Measurements from ENCODE around the gene EHMT1.
"Not testable (repeated sequence)": the region's sequence is repeated elsewhere in the genome, so short reads cannot be mapped to it uniquely, and the experiment has no call there.

EHMT1 gene

DNA sequence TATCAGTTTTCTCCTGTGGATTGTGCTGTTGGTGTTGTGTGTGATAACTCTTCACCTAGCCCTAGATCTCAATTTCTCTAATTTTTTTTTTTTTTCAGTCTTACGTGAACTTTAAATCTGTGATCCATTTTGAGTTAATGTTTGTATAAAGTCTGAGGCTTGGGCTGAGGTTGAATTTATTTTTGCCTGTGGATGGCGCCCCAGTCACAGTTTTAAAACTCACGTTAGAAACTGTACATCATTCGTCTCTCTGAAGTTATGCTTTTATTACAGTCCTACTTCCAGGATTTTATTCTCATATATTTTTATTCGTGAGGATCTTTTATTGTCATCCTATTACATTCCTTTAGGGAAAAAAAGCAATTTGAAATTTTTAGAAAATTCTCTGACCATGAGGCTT is 103.1 kb downstream of the EHMT1 start:
- no peak for DNase-seq

DNA sequence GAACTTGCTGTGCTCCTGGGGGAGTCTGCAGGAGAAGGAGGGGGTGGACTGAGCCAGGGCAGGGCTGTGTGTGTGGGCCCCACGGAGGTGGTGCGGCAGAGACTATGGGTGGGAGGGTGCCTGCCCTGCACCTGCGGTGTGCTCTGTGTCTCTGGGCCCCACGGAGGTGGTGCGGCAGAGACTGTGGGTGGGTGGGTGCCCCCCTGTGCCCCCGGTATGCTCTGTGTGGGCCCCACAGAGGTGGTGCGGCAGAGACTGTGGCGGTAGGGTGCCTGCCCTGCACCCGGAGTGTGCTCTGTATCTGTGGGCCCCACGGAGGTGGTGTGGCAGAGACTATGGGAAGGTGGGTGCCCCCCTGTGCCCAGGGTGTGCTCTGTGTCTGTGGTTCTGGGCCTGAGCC is 103.7 kb downstream of the EHMT1 start:
- DNase-seq: no peak

DNA sequence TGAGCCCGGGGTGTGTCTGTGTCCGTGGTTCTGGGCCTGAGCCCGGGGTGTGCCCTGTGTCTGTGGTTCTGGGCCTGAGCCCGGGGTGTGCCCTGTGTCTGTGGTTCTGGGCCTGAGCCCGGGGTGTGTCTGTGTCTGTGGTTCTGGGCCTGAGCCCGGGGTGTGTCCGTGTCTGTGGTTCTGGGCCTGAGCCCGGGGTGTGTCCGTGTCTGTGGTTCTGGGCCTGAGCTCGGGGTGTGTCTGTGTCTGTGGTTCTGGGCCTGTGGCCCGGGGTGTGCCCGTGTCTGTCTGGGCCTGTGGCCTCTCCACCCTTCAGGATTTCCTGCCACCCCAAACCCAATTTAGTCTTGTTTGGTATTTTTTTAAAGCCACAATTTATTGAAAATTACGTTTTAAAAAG is 104.6 kb downstream of the EHMT1 start:
- not testable (repeated sequence) for DNase-seq

DNA sequence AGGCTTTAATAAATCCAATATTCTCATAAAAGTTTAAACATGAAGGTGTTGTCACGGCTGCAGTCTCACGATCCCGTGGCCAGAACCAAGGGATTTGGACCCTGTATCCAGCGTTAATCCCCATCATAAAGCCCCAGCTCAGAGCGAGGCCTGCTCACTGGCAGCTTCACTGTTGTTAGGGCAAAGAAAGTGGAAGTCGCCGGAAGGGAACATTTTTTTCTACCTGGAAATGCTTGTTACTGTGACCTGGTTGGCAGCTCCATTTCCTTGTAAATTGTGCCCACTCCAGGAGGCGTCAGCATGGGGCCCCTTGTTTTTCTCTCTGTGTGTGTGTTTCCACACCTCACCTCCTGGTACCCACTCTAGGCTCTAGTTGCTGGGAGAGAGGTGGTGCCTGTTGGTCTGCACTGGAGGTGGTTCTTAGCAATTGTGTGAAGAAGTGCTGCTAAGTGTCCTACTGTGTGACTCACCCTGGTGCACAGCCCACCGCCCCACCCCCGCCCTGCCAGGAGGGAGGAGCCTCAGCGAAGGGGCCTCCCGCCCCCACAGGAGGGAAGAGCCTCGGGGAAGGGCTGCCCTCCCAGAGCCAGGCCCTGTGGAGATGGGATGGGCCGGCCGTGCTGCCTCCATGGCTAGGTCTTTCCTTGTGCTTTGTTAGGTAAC is 105.1 kb downstream of the EHMT1 start:
- DNase-seq: no peak

DNA sequence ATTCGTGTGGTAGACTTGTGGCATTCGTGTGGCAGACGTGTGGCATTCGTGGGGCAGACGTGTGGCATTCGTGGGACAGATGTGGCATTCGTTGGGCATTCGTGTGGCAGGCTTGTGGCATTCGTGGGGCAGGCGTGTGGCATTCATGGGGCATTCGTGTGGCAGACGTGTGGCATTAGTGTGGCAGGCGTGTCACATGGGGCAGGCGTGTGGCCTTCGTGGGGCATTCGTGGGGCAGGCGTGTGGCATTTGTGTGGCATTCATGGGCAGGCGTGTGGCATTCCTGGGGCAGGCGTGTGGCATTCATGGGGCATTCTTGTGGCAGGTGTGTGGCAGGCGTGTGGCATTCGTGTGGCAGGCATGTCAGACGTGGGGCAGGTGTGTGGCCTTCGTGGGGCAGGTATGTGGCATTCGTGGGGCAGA is 106.0 kb downstream of the EHMT1 start:
- no peak for DNase-seq

DNA sequence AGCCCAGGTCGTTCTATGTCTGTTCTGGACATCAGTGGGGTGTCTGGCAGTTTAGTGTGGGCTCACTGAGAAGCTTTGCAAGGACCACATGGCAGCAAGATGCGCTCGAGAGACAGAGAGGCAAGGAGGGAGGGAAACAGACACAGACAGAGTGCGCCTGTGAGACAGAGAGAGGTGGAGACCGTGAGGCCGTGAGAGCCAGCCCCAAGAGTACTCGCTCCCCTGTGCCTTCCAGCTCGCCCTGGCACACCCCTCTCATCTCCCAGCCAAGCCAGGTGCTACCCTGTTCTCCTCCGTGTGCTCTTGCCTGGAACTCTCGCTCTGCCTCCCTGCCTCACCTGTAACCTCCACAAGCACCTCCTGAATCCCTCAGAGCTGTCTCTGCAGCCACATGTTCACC is 106.8 kb downstream of the EHMT1 start:
- DNase-seq: no peak

DNA sequence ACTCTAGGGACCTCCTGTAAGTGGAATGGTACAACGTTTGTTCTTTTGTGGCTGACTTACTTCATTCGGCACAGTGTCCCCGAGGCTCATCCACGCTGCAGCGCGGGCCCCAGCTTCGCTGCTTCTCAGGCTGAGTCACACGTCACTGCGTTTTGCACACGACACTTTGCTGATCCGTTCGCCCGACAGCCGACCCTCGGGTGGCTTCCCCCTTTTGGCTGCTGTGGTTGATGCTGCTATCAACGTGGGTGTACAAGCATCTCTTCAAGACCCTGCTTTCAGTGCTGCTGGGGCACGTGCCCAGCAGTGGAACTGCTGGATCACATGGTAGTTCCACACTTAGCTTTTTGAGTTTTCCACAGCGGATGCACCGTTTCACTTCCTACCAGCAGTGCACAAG is 107.5 kb downstream of the EHMT1 start:
- DNase-seq: not testable (repeated sequence)

DNA sequence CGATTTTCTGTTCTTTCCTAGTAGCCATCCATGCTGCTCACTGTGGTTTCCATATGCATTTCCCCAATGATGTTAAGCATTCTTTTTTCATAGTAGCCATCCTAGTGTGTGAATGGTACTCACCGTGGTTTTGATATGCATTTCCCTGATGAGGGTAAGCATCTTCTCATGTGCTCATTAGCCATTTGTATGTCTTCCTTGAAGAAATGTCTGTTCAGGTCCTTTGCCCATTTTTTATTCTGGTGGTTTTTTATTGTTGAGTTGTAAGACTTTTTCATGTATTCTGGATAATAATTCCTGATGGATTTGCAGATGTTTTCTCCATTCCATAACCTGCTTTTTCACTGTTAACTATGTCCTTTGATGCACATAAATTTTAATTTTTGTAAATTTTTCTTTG is 108.0 kb downstream of the EHMT1 start:
- DNase-seq: no peak

DNA sequence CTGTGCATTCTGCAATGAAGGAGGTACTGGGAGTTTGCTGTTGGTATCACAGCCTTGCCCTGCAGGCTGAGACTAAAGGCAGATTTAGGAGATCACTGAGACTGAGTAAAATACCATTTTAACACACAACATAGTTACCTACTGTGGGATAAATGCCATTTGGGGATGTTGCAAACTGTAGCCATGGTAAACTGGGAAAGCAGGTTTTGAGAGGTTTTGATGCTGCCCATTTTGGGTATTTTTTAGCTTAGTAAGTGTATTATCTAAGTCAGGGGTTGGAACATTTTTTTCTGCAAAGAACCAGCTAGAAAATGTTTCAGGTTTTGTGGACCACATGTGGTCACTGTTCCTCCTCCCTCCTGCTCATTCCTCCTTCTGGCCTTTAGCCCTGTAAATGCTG is 108.9 kb downstream of the EHMT1 start:
- DNase-seq: no peak

DNA sequence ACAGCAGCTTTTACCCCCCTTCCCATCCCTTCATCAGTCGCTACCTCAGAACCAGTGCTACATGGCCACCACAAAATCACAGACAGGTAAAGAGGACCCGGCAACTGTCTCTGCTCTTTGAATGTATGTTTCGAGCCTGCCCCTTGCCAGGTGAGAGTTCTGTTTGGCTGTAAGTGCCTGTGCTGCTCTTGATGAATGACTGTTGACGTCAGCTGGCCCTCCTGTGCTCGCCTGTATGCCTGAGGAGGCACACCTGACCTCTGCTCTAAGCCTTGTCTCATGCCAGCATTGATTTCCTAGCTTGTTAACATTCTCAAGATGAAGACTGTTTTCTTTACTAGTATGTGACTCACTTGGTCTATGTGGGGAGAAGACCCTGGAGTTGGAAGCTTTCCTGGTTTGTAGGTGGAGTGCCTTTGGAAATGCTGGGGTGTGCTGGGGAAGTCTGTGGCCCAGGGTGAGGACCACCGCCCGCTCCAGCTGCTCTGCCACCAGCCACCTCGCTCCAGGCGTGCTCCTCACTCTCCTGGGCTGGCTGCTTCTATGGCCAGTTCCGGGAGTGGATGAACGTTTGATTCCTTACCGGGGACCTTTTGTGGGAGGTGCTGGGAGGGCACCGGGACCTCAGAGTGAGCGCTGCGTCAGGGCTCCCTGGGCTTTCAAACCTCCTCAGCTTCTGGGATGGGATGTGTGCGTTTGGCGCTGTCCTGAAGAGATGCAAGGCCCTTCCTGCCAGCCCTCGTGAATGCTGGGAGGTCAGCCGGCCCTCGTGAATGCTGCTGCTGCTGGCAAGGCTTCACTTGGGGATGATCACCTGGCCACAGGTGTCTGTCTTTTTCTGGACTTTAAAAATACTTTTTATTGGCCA is 109.9 kb downstream of the EHMT1 start:
- no peak for DNase-seq

DNA sequence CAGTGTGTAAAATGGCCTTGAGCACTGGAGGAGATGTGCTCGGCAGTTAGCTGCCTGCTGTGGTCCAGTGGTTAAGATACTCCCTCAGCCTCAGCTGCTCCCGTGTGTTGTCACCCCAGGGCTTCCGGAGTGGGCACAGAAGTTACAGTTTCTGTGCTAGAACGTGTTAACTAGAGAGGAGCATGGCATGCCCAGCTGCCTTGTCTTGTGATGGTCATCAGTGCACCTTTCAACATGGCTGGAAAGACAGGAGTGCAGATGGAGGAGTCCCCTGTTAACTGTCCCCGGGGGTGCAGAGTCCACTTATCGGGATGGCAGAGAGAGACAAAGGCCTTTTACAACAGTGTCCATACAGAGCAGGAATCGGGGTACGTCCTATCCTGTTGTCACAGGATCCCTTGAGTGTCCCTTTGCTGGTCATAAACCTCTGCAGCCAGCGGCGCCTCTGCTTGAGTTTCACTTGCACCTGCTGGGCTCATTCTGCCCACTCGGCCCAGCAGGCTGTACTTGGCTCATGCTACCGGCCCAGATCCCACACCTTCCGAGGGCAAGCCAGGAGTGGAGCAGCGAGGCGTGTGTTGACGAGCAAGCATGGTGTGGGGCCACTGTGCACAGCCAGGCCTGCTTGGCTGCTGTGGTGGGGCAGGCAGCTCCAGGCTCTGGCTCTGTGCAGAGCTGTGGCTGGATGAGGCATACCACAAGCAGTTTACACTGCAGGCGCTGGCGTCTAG is 112.6 kb downstream of the EHMT1 start:
- no peak for DNase-seq

DNA sequence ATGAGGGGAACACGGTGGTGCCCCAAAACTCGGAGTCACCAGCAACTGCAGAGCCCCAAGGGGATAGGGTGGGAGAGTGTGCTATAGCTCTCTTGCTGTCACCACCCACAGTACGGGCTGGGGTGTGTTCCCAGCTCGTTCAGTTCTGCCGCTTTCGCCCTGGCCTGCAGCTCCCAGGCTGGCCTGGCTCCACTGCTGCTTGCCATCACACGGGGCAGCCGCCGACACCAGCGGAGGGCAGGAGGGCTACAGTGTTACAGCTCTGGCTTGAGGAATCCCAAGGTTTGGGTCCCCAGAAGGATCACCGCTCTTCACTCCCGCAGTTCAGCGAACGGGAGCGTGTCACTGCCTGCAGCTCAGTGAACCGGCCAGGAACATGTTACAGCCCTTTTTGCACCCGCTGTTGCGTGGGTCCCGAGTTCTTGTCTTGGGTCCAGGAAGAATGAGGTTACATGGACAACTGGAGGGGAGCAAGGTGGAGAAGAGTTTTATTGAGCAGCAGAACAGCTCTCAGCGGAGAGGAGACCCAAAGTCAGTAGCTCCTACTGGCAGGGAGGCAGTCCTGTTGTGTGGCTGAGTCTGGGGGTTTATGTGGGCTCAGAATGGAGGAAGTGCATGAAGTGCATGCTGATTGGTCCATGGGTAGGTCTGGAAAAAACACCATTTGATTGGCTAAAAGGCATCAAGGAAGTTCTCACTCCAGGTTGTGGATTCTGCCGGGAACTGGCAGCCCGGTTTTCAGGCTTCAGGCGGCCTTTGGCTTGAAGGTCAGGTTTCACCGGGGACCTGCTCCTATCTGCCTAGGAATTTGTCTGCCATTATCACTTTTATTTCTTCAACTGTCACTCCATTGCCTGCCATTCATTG is 113.4 kb downstream of the EHMT1 start:
- no peak for DNase-seq

DNA sequence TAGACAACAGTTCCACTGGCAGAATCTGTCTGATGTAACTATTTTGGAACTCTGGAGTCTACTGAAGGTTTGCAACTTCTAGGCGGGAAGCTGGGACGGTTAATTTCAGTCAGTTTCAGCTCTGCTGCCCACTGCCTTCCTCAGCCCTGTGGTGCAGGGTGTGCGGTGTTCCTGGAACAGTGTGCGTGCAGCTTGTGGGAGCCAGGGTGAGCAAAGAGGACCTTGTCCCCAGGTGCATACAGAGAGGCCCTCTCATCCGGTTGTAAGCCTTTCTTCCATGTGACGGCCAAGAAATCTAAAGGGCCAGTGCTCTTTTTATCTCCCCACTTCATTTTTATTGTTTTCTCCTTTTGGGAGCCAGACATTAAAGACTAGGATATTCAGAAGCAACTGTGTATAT is 114.6 kb downstream of the EHMT1 start:
- no peak for DNase-seq

DNA sequence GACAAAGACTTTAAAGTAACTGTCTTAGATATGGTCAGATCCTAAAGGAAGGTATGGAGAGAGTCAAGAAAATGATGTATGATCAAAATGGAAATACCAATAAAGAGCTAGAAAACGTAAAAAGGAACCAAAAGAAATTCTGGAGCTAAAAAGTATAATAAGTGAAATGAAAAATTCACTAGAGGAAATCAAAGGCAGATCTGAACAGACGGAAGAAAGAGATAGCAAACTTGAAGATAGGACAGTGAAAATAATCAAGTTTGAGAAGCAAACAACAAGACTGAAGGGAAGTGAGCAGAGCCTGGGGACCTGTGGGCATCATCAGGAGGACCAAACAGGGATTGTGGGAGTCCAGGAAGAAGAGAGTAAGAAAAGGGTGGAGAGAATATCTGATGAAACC is 115.4 kb downstream of the EHMT1 start:
- no peak for DNase-seq

DNA sequence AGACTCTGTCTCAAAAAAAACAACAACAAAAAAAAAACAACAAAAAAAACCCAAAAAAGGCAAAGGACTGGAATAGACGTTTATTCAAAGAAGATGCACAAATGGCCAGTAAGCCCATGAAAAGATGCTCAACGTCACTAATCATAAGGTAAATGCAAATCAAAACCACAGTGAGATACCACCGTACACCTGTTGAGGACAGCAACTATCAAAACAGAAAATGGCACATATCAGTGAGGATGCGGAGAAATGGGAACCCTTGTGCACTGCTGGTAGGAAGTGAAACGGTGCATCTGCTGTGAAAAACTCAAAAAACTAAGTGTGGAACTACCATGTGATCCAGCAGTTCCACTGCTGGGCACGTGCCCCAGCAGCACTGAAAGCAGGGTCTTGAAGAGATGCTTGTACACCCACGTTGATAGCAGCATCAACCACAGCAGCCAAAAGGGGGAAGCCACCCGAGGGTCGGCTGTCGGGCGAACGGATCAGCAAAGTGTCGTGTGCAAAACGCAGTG is 119.4 kb downstream of the EHMT1 start:
- DNase-seq: not testable (repeated sequence)

DNA sequence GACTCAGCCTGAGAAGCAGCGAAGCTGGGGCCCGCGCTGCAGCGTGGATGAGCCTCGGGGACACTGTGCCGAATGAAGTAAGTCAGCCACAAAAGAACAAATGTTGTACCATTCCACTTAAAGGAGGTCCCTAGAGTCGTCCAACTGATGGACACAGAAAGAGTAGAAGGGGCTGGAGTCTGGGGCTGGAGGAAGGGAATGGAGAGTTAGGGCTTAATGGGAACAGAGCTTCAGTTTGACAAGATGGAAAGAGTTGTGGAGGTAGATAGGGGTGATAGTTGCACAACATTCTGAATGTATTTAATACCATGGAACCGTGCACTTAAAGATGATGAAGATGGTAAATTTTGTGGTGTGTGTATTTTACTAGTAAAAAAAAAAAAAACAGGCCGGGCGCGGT is 119.9 kb downstream of the EHMT1 start:
- no peak for DNase-seq

DNA sequence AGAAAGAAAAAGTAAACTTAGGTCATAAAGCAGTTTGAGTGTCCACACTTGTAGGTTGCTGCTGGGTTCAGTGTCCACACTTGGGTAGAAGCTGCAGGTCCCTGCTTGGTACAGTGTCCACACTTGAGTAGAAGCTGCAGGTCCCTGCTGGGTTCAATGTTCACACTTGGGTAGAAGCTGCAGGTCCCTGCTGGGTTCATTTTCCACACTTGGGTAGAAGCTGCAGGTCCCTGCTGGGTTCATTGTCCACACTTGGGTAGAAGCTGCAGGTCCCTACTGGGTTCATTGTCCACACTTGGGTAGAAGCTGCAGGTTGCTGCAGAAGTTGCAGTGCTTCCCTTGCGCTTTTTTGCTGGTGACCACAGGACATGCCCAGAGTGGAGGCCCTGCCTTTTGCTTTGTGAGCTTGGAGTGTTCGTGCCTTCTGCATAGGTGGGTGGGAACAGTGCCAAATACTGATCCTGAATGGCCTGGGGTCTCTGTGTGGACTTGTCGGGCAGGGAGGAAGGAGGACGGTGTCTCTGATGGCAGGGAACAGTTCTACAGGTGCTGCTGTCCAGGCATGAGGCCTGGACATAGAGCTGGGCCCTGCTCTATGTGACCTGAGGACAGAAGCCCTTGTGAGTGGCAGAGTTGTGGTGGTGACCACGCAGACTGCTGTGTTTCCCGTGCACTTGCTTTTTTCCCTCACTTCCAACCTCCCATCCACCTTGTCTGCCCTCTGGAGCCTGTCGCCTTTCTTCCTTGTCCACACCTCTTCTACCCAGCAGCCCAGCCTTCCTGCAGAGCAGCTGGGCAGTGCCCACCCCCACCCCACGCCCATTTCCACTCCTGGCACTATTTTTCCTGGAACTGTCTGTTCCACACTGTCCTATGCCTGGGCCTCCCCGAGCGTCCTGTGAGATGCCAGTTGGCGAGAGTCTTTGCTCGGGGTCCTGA is 120.8 kb downstream of the EHMT1 start:
- DNase-seq: no peak

DNA sequence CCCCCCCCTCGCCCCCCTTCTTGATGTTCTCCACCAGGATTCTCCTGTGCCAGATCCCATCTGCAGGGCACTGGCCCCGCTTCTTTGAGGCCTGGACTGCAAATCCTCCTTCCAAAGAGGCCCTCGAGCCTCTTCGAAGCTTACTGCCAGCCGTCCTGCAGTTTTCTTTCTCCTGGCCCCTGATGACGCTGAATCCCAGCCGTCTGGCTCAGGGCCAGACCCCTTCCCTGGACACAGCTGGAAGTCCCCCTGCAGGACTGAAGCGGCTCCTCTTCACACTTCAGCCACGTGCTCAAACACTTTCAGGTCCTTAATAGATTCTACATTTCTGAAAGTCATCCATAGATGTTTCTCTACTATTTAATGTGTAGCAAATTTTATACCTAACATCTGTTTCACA is 121.5 kb downstream of the EHMT1 start:
- DNase-seq: peak; percentile 20

DNA sequence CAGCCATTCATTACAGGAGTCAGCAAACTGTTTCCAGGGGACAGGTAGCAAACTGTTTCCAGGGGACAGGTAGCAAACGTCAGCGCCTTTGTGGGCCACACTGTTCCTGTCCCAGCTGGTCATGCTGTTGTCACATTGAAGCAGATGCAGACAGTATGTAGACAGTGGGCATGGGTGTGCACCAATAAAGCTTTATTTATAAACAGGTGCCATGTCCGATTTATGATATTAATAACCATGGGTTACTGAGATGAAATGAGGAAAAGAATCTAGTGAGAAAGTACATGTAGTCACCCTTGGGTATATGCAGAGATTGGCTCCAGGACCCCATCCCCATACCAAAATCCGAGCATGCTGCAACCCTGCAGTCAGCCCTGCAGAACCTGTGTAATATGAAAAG is 122.5 kb downstream of the EHMT1 start:
- DNase-seq: no peak

DNA sequence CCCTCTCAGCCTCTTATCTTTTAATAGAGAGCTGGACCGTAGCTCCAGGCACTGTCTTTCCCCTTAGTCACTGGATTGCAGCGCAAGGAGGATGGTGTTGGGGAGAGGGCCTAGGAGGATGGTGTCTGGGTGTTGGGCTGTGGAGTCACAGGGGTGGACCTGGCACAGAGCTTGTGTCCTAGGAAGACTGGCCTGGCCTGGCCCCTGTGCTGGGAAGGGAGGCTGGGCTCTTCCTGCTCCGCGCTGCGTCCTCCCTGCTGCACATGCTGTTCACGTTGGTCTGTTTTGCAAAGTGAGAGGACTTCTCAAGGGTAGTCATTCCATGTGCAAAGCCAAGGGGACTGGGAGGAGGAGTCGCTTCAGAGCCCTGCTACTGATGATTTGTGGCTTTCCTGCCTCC is 123.9 kb downstream of the EHMT1 start:
- DNase-seq: no peak

DNA sequence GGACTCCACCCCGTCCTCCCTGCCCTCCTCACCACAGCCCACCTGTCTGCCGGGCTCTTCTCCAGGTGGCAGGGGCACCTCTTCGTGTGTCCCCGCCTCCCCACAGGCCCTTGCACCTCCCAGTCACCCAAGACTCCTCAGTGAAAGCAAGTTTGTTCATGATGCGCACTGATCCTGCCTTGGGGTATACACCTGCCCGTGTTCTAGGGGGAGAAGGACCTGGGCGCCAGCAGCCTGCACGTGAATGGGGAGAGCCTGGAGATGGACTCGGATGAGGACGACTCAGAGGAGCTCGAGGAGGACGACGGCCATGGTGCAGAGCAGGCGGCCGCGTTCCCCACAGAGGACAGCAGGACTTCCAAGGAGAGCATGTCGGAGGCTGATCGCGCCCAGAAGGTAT is 124.9 kb downstream of the EHMT1 start:
- DNase-seq: no peak
